Keratinocyte (primary cell): Measurements from ENCODE around the gene ATG9A. TPM values are rescaled to one million over a fixed set of nuclear protein-coding genes. Genes with fewer than 3 reads are reported as not detected.

Experiments
- DNase-seq: peaks from one replicate; pipeline ENCODE4 v3.0.0-alpha.2; 2011; ENCODE audit warnings: low read depth, missing footprints, low spot score
- FAIRE-seq: peaks from 2 replicates; lab custom pipeline; 2011; peaks lifted over from hg19 to GRCh38; lab: Jason Lieb, UNC
- H2AFZ ChIP-seq: 2 replicates; pipeline ENCODE4 v1.6.0; 2012; ENCODE audit warnings: low read length, control low read depth, inconsistent platforms; ENCODE audit not compliant: control insufficient read depth
- H3K27ac ChIP-seq: 2 replicates; pipeline ENCODE4 v1.5.1; 2011; ENCODE audit warnings: low read length; ENCODE audit not compliant: control insufficient read depth, insufficient read depth
- H3K27me3 ChIP-seq: 3 replicates; pipeline ENCODE4 v1.6.0; 2011; ENCODE audit warnings: low read length; ENCODE audit not compliant: control insufficient read depth, insufficient read depth; ENCODE audit errors: extremely low read depth
- H3K36me3 ChIP-seq, 2 experiments: 2 replicates in 1 of 2; 3 replicates in 1 of 2; pipeline ENCODE4 v1.5.1; 2011; ENCODE audit warnings: low read length in 2 of 2, mild to moderate bottlenecking in 1 of 2; ENCODE audit not compliant: control insufficient read depth in 2 of 2, insufficient read depth in 2 of 2; ENCODE audit errors: extremely low read depth in 1 of 2
- H3K4me1 ChIP-seq: 3 replicates; pipeline ENCODE4 v1.5.1; 2011; ENCODE audit warnings: low read length; ENCODE audit not compliant: control insufficient read depth, insufficient read depth; ENCODE audit errors: extremely low read depth
- H3K4me2 ChIP-seq: 3 replicates; pipeline ENCODE4 v1.6.0; 2011; ENCODE audit warnings: low read depth, low read length; ENCODE audit not compliant: control insufficient read depth, insufficient read depth; ENCODE audit errors: extremely low read depth
- H3K4me3 ChIP-seq, 3 experiments: fragments of 200-600 bp in 1 of 3; sonication (generic) in 1 of 3; 2 replicates in 2 of 3; 3 replicates in 1 of 3; pipeline ENCODE4 v1.5.1; 2011 to 2016; ENCODE audit warnings: low read length in 3 of 3, mild to moderate bottlenecking in 3 of 3, control low read depth in 2 of 3, inconsistent platforms in 1 of 3, low read depth in 1 of 3, mixed read lengths in 1 of 3, mixed run types in 1 of 3, moderate library complexity in 1 of 3; ENCODE audit not compliant: control insufficient read depth in 2 of 3, insufficient read depth in 2 of 3; ENCODE audit errors: extremely low read depth in 1 of 3
- H3K79me2 ChIP-seq: 2 replicates; pipeline ENCODE4 v1.6.0; 2012; ENCODE audit warnings: low read length; ENCODE audit not compliant: control insufficient read depth, insufficient read depth
- H3K9ac ChIP-seq: 3 replicates; pipeline ENCODE4 v1.6.0; 2011; ENCODE audit warnings: low read length; ENCODE audit not compliant: control insufficient read depth, insufficient read depth; ENCODE audit errors: extremely low read depth
- H3K9me1 ChIP-seq: 3 replicates; pipeline ENCODE4 v1.6.0; 2011; ENCODE audit warnings: low read length; ENCODE audit not compliant: control insufficient read depth, insufficient read depth; ENCODE audit errors: extremely low read depth
- H3K9me3 ChIP-seq: 2 replicates; pipeline ENCODE4 v1.5.1; 2012; ENCODE audit warnings: low read depth, low read length; ENCODE audit not compliant: control insufficient read depth
- H4K20me1 ChIP-seq: 3 replicates; pipeline ENCODE4 v1.6.0; 2011; ENCODE audit warnings: low read length; ENCODE audit not compliant: control insufficient read depth, insufficient read depth; ENCODE audit errors: extremely low read depth
- CTCF ChIP-seq, 3 experiments: IDR thresholded peaks in 1 of 3; conservative IDR thresholded peaks in 1 of 3; optimal IDR thresholded peaks in 1 of 3; 2 replicates in 2 of 3; 3 replicates in 1 of 3; pipeline versions ENCODE3 to v1.5.1; 2011; ENCODE audit warnings: low read length in 3 of 3, mild to moderate bottlenecking in 3 of 3, moderate library complexity in 2 of 3, control low read depth in 1 of 3, inconsistent platforms in 1 of 3; ENCODE audit not compliant: insufficient read depth in 2 of 3; ENCODE audit errors: extremely low read depth in 1 of 3
- EZH2 ChIP-seq: IDR thresholded peaks from one replicate; pipeline ENCODE4 v1.6.1; 2012; ENCODE audit warnings: inconsistent platforms, mild to moderate bottlenecking, low read length, moderate library complexity
- dilution Hi-C: fragments of 300-500 bp; cut with MboI; formaldehyde crosslinking; loops from one replicate; pipeline ENCODE4 v1.7.0; 2020; ENCODE audit warnings: low sequenced_read_pairs; ENCODE audit not compliant: extremely low pct_ligation_motif_present
- polyA plus RNA-seq, 5 experiments: library from polyadenylated mRNA; depleted of rRNA in 3 of 5; stranded (reverse) in 3 of 5; stranded (forward) in 1 of 5; unstranded in 1 of 5; fragments of >200 nt; gene quantifications; 1 replicate in 1 of 5; 2 replicates in 3 of 5; 3 replicates in 1 of 5; pipeline versions ENCODE4 v1.2.1 to v1.2.3, GENCODE V29; 2011 to 2012; ENCODE audit warnings: missing spikeins in 2 of 5, low read depth in 1 of 5, low replicate concordance in 1 of 5

Gene ATG9A
- polyA plus RNA-seq, 1 donor (not counting 4 experiments of a cell fraction or from before 2014, with no cell fraction given) = 58.8 TPM

GRCh38 chr2:219184121-219184520 is 45.3 kb downstream of the ATG9A start:
- TF ChIP-seq CTCF (optimal IDR thresholded peaks at IDR 0.05 in 1 of 3, IDR thresholded peaks at IDR 0.05 in 1 of 3, conservative IDR thresholded peaks at IDR 0.05 in 1 of 3; ENCODE audit: extremely low read depth in 1 of 3, insufficient read depth in 2 of 3, low read length in 3 of 3) = no peak
- no peak for TF ChIP-seq EZH2
- Histone ChIP-seq H2AFZ (no peak overlapping the region), H3K79me2 (peaks cover 5% of the 10 kb centered on the region), H3K4me2 (no peak overlapping the region), H4K20me1 (no peaks in the 10 kb centered on the region), H3K9me1 (peaks cover 2% of the 10 kb centered on the region), H3K9me3 (no peaks in the 10 kb centered on the region), H3K9ac (no peak overlapping the region), H3K27me3 (no peaks in the 10 kb centered on the region), H3K4me1 (peaks cover 3% of the 10 kb centered on the region), H3K4me3 (no peak overlapping the region), H3K36me3 (peaks cover 21 to 29% of the 10 kb centered on the region in 2 experiments), H3K27ac (no peak overlapping the region)
- dilution Hi-C loops = no loop called here
- DNase-seq (no peak), FAIRE-seq (no peak)

- no peak overlapping the region for H3K4me3 ChIP-seq
- H3K9me1 ChIP-seq = peaks cover 2% of the 10 kb centered on the region
- no peaks in the 10 kb centered on the region for H3K9me3 ChIP-seq
- H3K4me2 ChIP-seq = no peak overlapping the region
- H3K36me3 ChIP-seq = peaks cover 21 to 29% of the 10 kb centered on the region in 2 experiments
- FAIRE-seq = no peak
- H3K9ac ChIP-seq = no peak overlapping the region
- dilution Hi-C loops = no loop called here
- H2AFZ ChIP-seq = no peak overlapping the region
- no peaks in the 10 kb centered on the region for H3K27me3 ChIP-seq
- TF ChIP-seq EZH2 (no peak), CTCF (optimal IDR thresholded peaks at IDR 0.05 in 1 of 3, IDR thresholded peaks at IDR 0.05 in 1 of 3, conservative IDR thresholded peaks at IDR 0.05 in 1 of 3; ENCODE audit: extremely low read depth in 1 of 3, insufficient read depth in 2 of 3, low read length in 3 of 3) (no peak)
- H3K79me2 ChIP-seq = peaks cover 11% of the 10 kb centered on the region
- peaks cover 8% of the 10 kb centered on the region for H3K4me1 ChIP-seq
- H4K20me1 ChIP-seq = no peaks in the 10 kb centered on the region
- no peak for DNase-seq
- H3K27ac ChIP-seq = no peak overlapping the region
Measured at GRCh38 chr2:219183151-219183772, 46.2 kb downstream of the ATG9A start.
